GM21528 (cell line): ENCODE measurements around the gene RERG.
A peak's percentile ranks its signal among the peaks of the same experiment; 100 is the strongest.
"Not testable (repeated sequence)": the region's sequence is repeated elsewhere in the genome, so short reads cannot be mapped to it uniquely, and the experiment has no call there.

Source experiments
- ATAC-seq: cut with Tn5 transposase; IDR thresholded peaks from one replicate; pipeline ENCODE4 v1.9.1; 2021; ENCODE audit warnings: mild to moderate bottlenecking, moderate library complexity; ENCODE audit not compliant: unreplicated experiment, low FRiP score

Gene RERG

GRCh38 chr12:15220915-15221885 lies at the start of gene RERG:
Gene RERG (minus strand): TSS chr12:15221417. CDS start chr12:15217489, 3,928 bp downstream.
- peak; percentile 94 for ATAC-seq

GRCh38 chr12:15270591-15270990 lies 49.4 kb upstream of the RERG start:
- ATAC-seq, result no peak

- ATAC-seq, result peak; percentile 84
These were observed 47.8 kb upstream of the RERG start for GRCh38 chr12:15268927-15269552.

- ATAC-seq, result no peak
These were observed 47.1 kb upstream of the RERG start for GRCh38 chr12:15268309-15268708.

- no peak for ATAC-seq
These were observed 44.7 kb upstream of the RERG start for GRCh38 chr12:15265875-15266274.

GRCh38 chr12:15256761-15257160 lies 35.5 kb upstream of the RERG start:
- no peak for ATAC-seq

GRCh38 chr12:15253990-15254389 lies 32.8 kb upstream of the RERG start:
- ATAC-seq, result no peak

GRCh38 chr12:15244926-15245325 lies 23.7 kb upstream of the RERG start:
- ATAC-seq, result no peak

GRCh38 chr12:15244341-15244740 lies 23.1 kb upstream of the RERG start:
- no peak for ATAC-seq

GRCh38 chr12:15243102-15243501 lies 21.9 kb upstream of the RERG start:
- no peak for ATAC-seq

GRCh38 chr12:15240898-15241297 lies 19.7 kb upstream of the RERG start:
- ATAC-seq, result no peak

GRCh38 chr12:15234508-15234907 lies 13.3 kb upstream of the RERG start:
- no peak for ATAC-seq

- no peak for ATAC-seq
These were observed 12.8 kb upstream of the RERG start for GRCh38 chr12:15234011-15234410.

- no peak for ATAC-seq
These were observed 11.7 kb upstream of the RERG start for GRCh38 chr12:15232959-15233358.

- ATAC-seq, result no peak
These were observed 10.3 kb upstream of the RERG start for GRCh38 chr12:15231493-15231892.

- no peak for ATAC-seq
These were observed 9.5 kb upstream of the RERG start for GRCh38 chr12:15230751-15231150.

GRCh38 chr12:15230137-15230536 lies 8.9 kb upstream of the RERG start:
- ATAC-seq, result no peak

- no peak for ATAC-seq
These were observed 5.9 kb upstream of the RERG start for GRCh38 chr12:15227004-15227679.

GRCh38 chr12:15225863-15226218 lies 4.6 kb upstream of the RERG start:
- ATAC-seq, result not testable (repeated sequence)

GRCh38 chr12:15225136-15225862 lies 4.1 kb upstream of the RERG start:
- no peak for ATAC-seq

GRCh38 chr12:15222219-15222618 lies 1.0 kb upstream of the RERG start:
- ATAC-seq, result no peak
